ENCODE results near the gene ACSS1. TPM values are rescaled to one million over a fixed set of nuclear protein-coding genes. Genes with fewer than 3 reads are reported as not detected.

Gene ACSS1
- total RNA-seq, 2 experiments from 2014 or later = 15.2 to 16.2 TPM

DNA sequence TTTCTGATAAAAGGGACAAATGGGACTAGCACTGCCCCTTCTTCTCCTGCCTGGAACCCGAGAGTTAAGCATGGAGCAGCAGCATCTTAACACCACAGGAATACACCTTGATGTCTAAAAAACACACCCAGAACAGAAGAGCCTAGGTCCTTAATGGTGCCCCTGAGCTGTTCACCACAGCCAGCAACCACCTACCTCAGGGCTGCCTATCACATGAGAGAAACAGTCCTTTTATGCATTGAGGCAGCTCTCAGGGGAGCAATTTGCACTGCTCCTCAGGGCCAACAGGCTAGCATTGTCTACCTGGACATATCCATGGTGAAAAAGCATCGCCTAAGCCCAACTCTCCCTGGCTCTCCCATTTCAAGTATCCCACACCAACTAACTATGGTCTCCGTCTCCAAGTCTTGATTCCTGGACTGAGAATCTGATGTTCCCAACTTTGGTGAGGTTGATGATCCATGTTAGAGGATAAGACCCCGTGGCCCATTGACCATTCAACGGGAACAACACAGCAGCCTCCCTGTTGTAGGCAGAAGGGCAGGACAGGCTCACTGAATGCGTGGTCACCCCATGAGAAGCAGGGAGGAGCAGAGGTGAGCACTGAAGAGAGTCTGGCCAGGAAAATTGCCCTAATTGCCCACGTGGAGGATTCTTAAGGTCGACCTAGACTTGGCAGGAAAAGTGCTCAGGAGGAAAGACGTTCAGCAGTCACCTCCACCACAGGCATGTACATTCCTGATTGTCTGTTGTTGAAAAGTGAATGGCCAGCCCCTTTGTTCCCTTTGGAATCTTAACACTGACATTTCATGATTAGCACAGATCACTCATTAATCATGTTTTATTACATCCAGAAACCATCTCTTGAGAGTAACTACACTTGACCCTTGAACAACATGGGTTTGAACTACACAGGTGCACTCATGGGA is 61.2 kb downstream of the ACSS1 start:
- no peaks in the 10 kb centered on the region for H3K27me3 Mint-ChIP-seq
- intact Hi-C loops (cut with micrococcal nuclease) = loop anchor here (10.0 kb wide), 1 partner anchor 318 kb away; no protein-coding TSS in a partner anchor
- peaks cover 24% of the 10 kb centered on the region for H3K4me1 Mint-ChIP-seq (ENCODE audit: low read depth)
- no peak overlapping the region for H3K27ac Mint-ChIP-seq
- H3K9me3 Mint-ChIP-seq = no peaks in the 10 kb centered on the region
- POLR2A ChIA-PET = no interaction called here
- H3K4me3 Mint-ChIP-seq = no peak overlapping the region
- no peak for DNase-seq
- CTCF ChIA-PET = interaction anchor here (0.7 to 4.7 kb wide), 8 partner anchors 13 to 402 kb away, joined by 3 to 92 read pairs (median 6); partner anchors contain the start of gene ACSS1
- peaks cover 3% of the 10 kb centered on the region for H3K36me3 Mint-ChIP-seq

DNA sequence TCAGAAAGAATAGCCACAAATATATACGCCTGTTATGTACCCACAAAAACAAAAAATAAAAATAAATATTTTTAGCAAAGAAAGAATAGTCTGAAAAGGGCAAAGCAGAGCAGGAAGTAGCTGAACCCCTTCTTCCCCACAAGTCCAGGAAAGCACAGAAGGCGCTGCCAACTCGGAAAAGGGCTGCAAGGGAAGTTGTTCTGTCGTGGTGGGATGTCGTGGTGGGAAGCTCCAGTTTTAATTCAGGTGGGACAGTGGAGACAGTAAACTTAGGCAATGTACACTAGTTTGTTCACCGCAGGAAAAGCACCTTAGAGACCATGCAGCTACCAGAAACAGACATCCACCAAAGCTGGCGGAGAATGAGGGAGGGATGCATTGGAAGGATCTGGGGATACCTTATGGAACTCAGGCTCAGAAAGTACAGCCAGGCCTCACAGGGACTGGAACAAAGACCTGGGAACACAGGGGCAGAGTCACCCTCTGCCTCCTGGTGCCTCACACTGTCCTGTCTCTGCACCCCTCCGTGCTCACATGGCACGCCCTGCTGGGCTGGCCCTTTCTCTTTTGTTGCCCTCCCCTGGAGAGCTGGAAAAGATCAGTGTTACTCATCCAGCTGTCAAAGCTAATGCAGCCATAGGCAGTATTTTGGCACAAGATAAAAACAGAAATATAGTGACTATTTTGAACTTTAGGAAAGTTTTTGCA is 62.0 kb downstream of the ACSS1 start:
- CTCF ChIA-PET = interaction anchor here (0.6 to 4.7 kb wide), 12 partner anchors 14 to 403 kb away, joined by 3 to 92 read pairs (median 5); partner anchors contain the start of gene ACSS1
- H3K27me3 Mint-ChIP-seq = no peaks in the 10 kb centered on the region
- no peak overlapping the region for H3K27ac Mint-ChIP-seq
- H3K36me3 Mint-ChIP-seq = peaks cover 3% of the 10 kb centered on the region
- intact Hi-C loops (cut with micrococcal nuclease) = loop anchor here (1.0 to 10.0 kb wide), 3 partner anchors 69 to 319 kb away; no protein-coding TSS in a partner anchor
- POLR2A ChIA-PET = no interaction called here
- H3K4me3 Mint-ChIP-seq = no peak overlapping the region
- H3K4me1 Mint-ChIP-seq (ENCODE audit: low read depth) = peaks cover 32% of the 10 kb centered on the region
- DNase-seq = no peak
- H3K9me3 Mint-ChIP-seq = no peaks in the 10 kb centered on the region

DNA sequence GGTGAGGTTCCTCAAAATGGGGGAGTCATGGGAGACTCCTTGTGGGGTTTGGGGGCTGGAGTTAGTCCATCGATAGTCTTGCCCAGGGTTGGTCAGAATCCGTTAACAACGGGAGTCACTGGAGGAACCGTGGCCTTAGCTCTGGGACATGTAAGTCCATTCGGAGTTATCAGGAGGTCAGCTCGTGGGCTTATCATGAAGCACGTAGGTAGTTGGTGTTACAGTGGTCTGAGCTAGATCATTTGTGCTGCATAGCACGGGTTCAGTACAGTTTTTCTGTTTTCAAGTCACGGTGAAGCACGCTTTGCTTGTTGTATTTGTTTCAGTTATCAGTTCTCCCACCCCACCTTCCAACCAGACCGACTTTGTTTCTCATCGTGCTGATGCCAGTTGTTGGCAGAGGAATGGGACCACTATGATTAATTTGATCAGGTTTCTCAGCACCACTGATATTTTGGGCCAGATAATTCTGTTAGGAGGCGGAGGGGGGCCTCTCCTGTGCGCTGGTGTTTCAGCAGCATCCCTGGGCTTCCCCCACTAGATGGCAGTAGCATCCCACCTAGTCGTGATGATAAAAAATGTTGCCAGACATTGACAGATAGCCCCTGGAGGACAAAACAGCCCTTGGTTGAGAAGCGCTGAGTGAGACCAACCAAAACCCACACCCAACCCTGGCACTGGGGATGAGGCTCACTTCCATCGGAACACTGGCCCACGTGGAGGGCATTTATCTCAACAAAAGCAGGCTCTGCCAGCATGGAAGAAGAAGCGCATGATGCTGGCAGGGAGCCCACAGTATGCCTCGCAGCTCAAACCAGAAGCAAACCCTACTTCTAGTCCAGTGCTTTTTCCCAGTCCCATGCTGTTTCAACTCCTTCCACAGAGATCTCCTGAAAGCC is 63.2 kb downstream of the ACSS1 start:
- no peaks in the 10 kb centered on the region for H3K27me3 Mint-ChIP-seq
- peaks cover 37% of the 10 kb centered on the region for H3K4me1 Mint-ChIP-seq (ENCODE audit: low read depth)
- no peaks in the 10 kb centered on the region for H3K9me3 Mint-ChIP-seq
- H3K27ac Mint-ChIP-seq = no peak overlapping the region
- POLR2A ChIA-PET = interaction anchor here (0.5 to 1.4 kb wide), 3 partner anchors 65 to 94 kb away, joined by 3 to 6 read pairs (median 3); no protein-coding TSS in a partner anchor
- CTCF ChIA-PET = interaction anchor here (0.6 to 4.7 kb wide), 25 partner anchors 15 to 410 kb away, joined by 3 to 92 read pairs (median 4); partner anchors contain the start of gene ACSS1
- intact Hi-C loops (cut with micrococcal nuclease) = loop anchor here (1.0 to 10.0 kb wide), 4 partner anchors 71 to 398 kb away; partner anchors contain the start of gene ABHD12
- peaks cover 3% of the 10 kb centered on the region for H3K36me3 Mint-ChIP-seq
- no peak overlapping the region for H3K4me3 Mint-ChIP-seq
- DNase-seq = peak; percentile 88

DNA sequence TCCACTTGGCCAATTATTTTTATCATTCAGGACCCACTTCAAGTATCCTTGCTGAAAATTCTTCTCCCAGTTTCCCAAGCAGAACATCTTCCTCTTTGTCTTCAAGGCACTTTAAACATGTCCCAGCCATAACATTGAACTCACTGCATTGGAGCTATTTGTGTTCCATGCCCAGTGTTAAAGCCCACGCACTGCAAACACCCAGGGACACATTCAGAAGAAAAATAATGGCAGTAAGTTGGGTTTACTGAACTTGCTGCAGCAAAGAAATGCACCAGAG is 63.8 kb downstream of the ACSS1 start:
- ChIA-PET CTCF (interaction anchor here (0.6 to 4.7 kb wide), 21 partner anchors 39 to 411 kb away, joined by 3 to 92 read pairs (median 4); partner anchors contain the start of gene ACSS1), POLR2A (interaction anchor here (1.0 to 1.4 kb wide), 2 partner anchors 65 to 71 kb away, joined by 3 to 6 read pairs; no protein-coding TSS in a partner anchor)
- peaks cover 3% of the 10 kb centered on the region for H3K36me3 Mint-ChIP-seq
- no peaks in the 10 kb centered on the region for H3K27me3 Mint-ChIP-seq
- H3K9me3 Mint-ChIP-seq = no peaks in the 10 kb centered on the region
- peak overlapping the region; percentile 4 for H3K27ac Mint-ChIP-seq
- intact Hi-C loops (cut with micrococcal nuclease) = loop anchor here (5.0 to 10.0 kb wide), 2 partner anchors 321 to 398 kb away; partner anchors contain the start of gene ABHD12
- no peak overlapping the region for H3K4me3 Mint-ChIP-seq
- peaks cover 40% of the 10 kb centered on the region for H3K4me1 Mint-ChIP-seq (ENCODE audit: low read depth)
- DNase-seq = no peak

DNA sequence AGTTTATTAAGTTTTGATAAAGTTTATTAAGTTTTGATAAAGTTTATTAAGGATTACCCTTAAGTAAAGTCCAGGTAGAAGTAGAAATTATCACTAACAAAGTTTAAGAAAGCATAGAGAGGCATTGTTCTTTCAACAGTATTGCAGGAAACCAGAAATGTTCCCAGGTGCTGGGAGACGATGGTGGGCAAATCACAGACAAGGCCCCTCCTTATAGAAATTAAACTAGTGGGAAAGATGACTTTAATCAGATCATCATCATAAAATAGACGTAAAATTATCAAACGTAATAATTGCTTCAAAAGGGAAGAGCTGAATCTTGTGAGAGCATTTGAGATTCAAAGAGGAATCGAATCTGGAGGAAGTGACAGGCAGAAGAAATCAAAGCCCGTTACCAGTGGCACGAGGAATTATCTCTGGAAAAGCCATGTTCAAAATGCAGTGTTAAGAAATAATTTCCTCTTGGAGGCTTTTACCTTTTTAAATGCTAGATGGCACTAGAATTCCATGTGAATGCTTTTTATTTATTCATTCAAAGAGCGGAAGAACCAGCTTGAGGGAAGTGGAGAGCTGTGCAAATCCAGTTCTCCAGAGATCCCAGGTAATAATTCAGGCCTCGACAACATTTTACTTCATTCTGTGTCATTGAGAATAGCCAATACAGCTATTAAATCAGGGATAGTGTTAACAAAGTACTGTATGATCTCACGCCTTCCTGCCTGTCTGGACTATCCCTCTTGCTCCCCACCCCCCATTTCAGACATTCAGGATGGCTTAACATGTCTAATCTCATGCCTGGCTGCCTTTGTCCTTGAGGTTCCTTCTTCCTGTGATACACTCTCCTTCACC is 64.4 kb downstream of the ACSS1 start:
- Mint-ChIP-seq H3K36me3 (peaks cover 3% of the 10 kb centered on the region), H3K9me3 (no peaks in the 10 kb centered on the region), H3K4me1 (ENCODE audit: low read depth) (peaks cover 45% of the 10 kb centered on the region), H3K27ac (peak overlapping the region; percentile 87), H3K4me3 (peak overlapping the region; percentile 95), H3K27me3 (no peaks in the 10 kb centered on the region)
- intact Hi-C loops (cut with micrococcal nuclease) = loop anchor here (2.0 to 10.0 kb wide), 8 partner anchors 45 to 703 kb away; partner anchors contain the start of genes ABHD12, CST7, ENTPD6 and GINS1
- POLR2A ChIA-PET = interaction anchor here (0.8 to 1.4 kb wide), 4 partner anchors 65 to 254 kb away, joined by 3 to 6 read pairs (median 3); partner anchors contain the start of gene ACSS1
- CTCF ChIA-PET = interaction anchor here (0.6 to 4.7 kb wide), 22 partner anchors 39 to 412 kb away, joined by 3 to 92 read pairs (median 4); partner anchors contain the start of gene ACSS1
- DNase-seq = no peak

DNA sequence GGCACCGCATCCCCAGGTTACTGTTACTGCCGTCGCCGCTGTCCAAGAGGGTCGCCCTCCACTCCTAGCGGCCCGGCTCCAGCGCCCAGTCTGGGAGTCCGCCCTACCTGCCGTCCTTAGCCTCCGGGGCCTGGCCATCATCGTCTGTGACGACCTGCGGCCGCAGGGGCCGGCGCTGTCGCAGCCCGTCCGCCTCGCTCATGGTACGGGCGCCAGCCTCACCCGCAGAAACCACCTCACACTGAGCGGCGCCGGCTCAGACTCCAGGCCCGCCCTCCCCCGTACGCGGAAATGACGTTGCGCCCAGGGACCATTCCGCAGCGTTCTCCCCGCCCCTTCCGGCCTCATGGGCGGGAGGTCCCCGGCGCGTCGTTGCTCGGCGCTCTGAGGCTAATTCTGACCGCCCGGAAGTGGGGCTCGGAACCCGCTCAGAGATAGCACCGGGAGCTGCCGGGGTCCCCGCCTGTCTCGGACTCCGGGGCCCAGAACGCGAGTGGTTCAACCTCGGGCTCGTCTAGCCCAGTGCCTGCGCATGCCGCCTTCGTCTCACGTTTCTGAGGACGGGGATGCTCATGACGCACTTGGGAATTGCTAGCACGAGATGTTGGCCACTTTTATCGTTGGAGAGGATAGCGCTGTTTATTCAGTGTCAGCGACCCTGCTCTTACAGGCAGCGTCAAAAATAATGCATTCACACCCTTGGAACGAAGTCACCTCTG is 65.3 kb downstream of the ACSS1 start, which contains the start of gene APMAP:
Gene APMAP (minus strand): TSS at position 265 of the 719 bp plus-strand sequence. CDS start 63 bp downstream, at position 202.
- Mint-ChIP-seq H3K4me3 (peak within 1 kb of the TSS; percentile 95), H3K36me3 (peaks cover 3% of the 10 kb centered on the region), H3K27me3 (no peaks in the 10 kb centered on the region), H3K27ac (peak within 1 kb of the TSS; percentile 87), H3K9me3 (no peaks in the 10 kb centered on the region), H3K4me1 (ENCODE audit: low read depth) (peaks cover 54% of the 10 kb centered on the region)
- DNase-seq = peak; percentile 97
- intact Hi-C loops (cut with micrococcal nuclease) = loop anchor here (1.0 to 10.0 kb wide), 9 partner anchors 44 to 704 kb away; partner anchors contain the start of genes ABHD12, ACSS1, CST7 and ENTPD6
- POLR2A ChIA-PET = interaction anchor here (0.8 to 1.3 kb wide), 2 partner anchors 66 to 255 kb away, joined by 3 read pairs; partner anchors contain the start of gene ACSS1
- CTCF ChIA-PET = interaction anchor here (0.8 to 4.7 kb wide), 6 partner anchors 65 to 412 kb away, joined by 3 to 92 read pairs (median 12); partner anchors contain the start of gene ACSS1

DNA sequence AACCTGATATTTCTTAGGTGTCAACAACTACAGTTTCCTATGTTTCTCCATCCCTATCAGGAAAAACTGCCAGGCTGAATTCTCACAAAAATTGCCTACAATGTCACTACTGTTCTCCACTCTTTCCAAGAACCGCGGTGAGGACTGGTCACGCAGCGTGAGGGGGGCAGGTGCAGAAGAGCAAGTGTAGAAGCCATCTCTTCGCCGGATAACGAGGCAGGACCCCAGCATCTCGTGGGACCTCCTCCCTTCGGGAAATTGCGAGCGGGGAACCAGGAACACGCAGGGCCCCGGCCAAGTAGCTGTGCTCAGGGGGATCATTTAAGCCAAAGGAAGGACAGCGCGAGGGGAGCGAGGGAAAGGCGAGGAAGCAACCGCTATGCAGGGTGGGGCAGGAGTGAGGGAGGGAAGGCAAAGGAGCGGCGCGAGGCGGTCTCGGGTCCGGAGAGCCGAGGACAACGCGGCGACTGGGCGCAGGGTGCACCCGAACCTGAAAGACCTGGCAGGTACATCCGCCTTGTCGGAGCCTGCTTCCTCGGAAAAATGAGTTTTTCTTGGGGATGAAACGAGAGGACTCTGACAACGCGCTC is 65.9 kb downstream of the ACSS1 start:
- peak; percentile 36 for DNase-seq
- H3K4me3 Mint-ChIP-seq = peak overlapping the region; percentile 95
- peaks cover 61% of the 10 kb centered on the region for H3K4me1 Mint-ChIP-seq (ENCODE audit: low read depth)
- no peaks in the 10 kb centered on the region for H3K27me3 Mint-ChIP-seq
- H3K36me3 Mint-ChIP-seq = peaks cover 6% of the 10 kb centered on the region
- intact Hi-C loops (cut with micrococcal nuclease) = loop anchor here (1.0 to 10.0 kb wide), 9 partner anchors 43 to 705 kb away; partner anchors contain the start of genes ABHD12, ACSS1, CST7 and ENTPD6
- peak overlapping the region; percentile 87 for H3K27ac Mint-ChIP-seq
- CTCF ChIA-PET = interaction anchor here (0.6 to 4.7 kb wide), 3 partner anchors 66 to 203 kb away, joined by 3 to 92 read pairs (median 4); no protein-coding TSS in a partner anchor
- POLR2A ChIA-PET = interaction anchor here (1.3 kb wide), 1 partner anchor 255 kb away, joined by 3 read pairs; no protein-coding TSS in a partner anchor
- H3K9me3 Mint-ChIP-seq = no peaks in the 10 kb centered on the region

DNA sequence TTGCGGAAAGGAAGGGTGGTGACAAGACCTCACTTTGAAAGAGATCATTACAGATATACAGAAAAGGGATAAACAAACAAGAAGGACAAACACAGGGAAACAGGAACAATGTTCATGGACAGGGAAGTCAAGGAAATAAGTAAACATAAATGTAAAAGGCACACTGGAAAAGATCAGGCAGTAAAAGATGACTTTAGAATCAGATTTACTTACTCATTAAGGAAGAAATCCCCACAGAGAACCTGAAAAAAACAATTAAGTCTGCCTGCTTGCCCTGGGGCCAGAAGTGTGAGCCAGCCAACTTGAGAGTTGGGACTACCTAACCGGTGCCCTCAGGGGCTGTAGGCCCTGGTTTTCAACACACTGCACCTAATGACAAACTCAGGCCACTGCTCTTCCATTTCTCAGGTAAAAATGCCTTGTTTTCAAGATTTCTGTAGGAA is 67.1 kb downstream of the ACSS1 start:
- Mint-ChIP-seq H3K36me3 (peaks cover 6% of the 10 kb centered on the region), H3K9me3 (no peaks in the 10 kb centered on the region), H3K4me1 (ENCODE audit: low read depth) (peaks cover 73% of the 10 kb centered on the region), H3K4me3 (peak overlapping the region; percentile 95), H3K27ac (no peak overlapping the region), H3K27me3 (no peaks in the 10 kb centered on the region)
- ChIA-PET CTCF (no interaction called here), POLR2A (no interaction called here)
- no peak for DNase-seq
- intact Hi-C loops (cut with micrococcal nuclease) = loop anchor here (5.0 to 10.0 kb wide), 2 partner anchors 324 to 401 kb away; partner anchors contain the start of gene ABHD12

DNA sequence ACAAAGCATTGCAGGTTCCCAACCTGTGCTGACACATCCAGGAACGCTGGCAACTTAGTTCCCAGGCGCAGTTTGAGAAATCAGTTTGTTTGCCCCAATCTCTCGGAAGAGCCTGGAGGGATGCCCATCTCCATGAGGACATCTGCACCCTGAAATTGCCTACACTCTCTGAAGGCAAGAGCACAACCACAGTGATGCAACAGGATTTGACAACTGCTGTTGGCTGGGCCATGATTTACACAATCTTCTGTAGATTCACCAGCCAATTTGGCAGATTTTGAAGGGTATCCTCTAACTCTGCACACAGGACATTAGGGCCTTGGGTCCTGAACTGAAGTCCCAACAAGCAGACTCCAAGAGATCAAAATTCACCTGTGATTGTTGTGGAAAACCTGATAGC is 68.8 kb downstream of the ACSS1 start:
- intact Hi-C loops (cut with micrococcal nuclease) = no loop called here
- H3K9me3 Mint-ChIP-seq = no peaks in the 10 kb centered on the region
- DNase-seq = no peak
- H3K27ac Mint-ChIP-seq = no peak overlapping the region
- CTCF ChIA-PET = interaction anchor here (0.7 kb wide), 1 partner anchor 394 kb away, joined by 3 read pairs; no protein-coding TSS in a partner anchor
- no peak overlapping the region for H3K4me3 Mint-ChIP-seq
- POLR2A ChIA-PET = interaction anchor here (1.0 to 1.2 kb wide), 2 partner anchors 41 to 68 kb away, joined by 3 to 5 read pairs; partner anchors contain the start of gene ACSS1
- H3K4me1 Mint-ChIP-seq (ENCODE audit: low read depth) = peaks cover 80% of the 10 kb centered on the region
- no peaks in the 10 kb centered on the region for H3K27me3 Mint-ChIP-seq
- peaks cover 7% of the 10 kb centered on the region for H3K36me3 Mint-ChIP-seq
